HepG2 (cell line): ENCODE measurements around the gene AFG1L. TPM values are rescaled to one million over a fixed set of nuclear protein-coding genes. Genes with fewer than 3 reads are reported as not detected.

ENCODE experiments used
- ATF6 ChIP-seq: sonication (generic); formaldehyde crosslinking; conservative IDR thresholded peaks from 2 replicates; pipeline ENCODE4 v1.4.0; 2020; ENCODE audit warnings: missing genetic modification reagents
- BCLAF1 ChIP-seq: fragments of 450-650 bp; IDR thresholded peaks from 2 replicates; pipeline ENCODE4 v1.6.1; 2017; ENCODE audit warnings: mild to moderate bottlenecking
- BRCA1 ChIP-seq: sonication (generic); formaldehyde crosslinking; IDR thresholded peaks from 2 replicates; pipeline ENCODE4 v1.4.0; 2020; ENCODE audit warnings: missing genetic modification reagents
- HNRNPUL1 ChIP-seq: fragments of 200-400 bp; formaldehyde crosslinking; IDR thresholded peaks from 2 replicates; pipeline ENCODE4 v1.6.1; 2017; ENCODE audit warnings: low read depth, mild to moderate bottlenecking, low read length, moderate library complexity
- IKZF4 ChIP-seq: sonication (generic); formaldehyde crosslinking; IDR thresholded peaks from 2 replicates; pipeline ENCODE4 v1.5.1; 2020; ENCODE audit warnings: borderline replicate concordance, mild to moderate bottlenecking, low read depth, missing genetic modification reagents; ENCODE audit errors: not compliant biosample characterization
- KMT2A ChIP-seq: sonication (generic); formaldehyde crosslinking; IDR thresholded peaks from 2 replicates; pipeline ENCODE4 v1.4.0; 2020; ENCODE audit warnings: missing genetic modification reagents
- MAFF ChIP-seq: IDR thresholded peaks from 2 replicates; pipeline ENCODE4 v1.6.1; 2011; ENCODE audit warnings: low read depth, low read length, improper control_type of control experiment
- SALL1 ChIP-seq: sonication (generic); formaldehyde crosslinking; IDR thresholded peaks from 2 replicates; pipeline ENCODE4 v1.8.0; 2022; ENCODE audit warnings: mild to moderate bottlenecking, missing genetic modification reagents
- SATB2 ChIP-seq: sonication (generic); formaldehyde crosslinking; IDR thresholded peaks from 2 replicates; pipeline ENCODE4 v1.5.0; 2020; ENCODE audit warnings: missing genetic modification reagents
- TBL1XR1 ChIP-seq: fragments of 150-350 bp; IDR thresholded peaks from 2 replicates; pipeline ENCODE4 v1.6.1; 2014; ENCODE audit warnings: borderline replicate concordance, low read length; ENCODE audit not compliant: partially characterized antibody
- TEAD3 ChIP-seq: optimal IDR thresholded peaks from 2 replicates; pipeline ENCODE3; 2016; ENCODE audit warnings: borderline replicate concordance
- ZNF34 ChIP-seq: sonication (generic); formaldehyde crosslinking; IDR thresholded peaks from 2 replicates; pipeline ENCODE4 v1.4.0; 2020; ENCODE audit warnings: mild to moderate bottlenecking, missing genetic modification reagents, borderline replicate concordance
- ZNF460 ChIP-seq: sonication (generic); formaldehyde crosslinking; IDR thresholded peaks from 2 replicates; pipeline ENCODE4 v1.5.1; 2020; ENCODE audit warnings: missing genetic modification reagents, mild to moderate bottlenecking, borderline replicate concordance
- ZNF598 ChIP-seq: sonication (generic); formaldehyde crosslinking; IDR thresholded peaks from 2 replicates; pipeline ENCODE4 v1.5.1; 2020; ENCODE audit warnings: mild to moderate bottlenecking, missing genetic modification reagents, borderline replicate concordance
- ZNF615 ChIP-seq: sonication (generic); formaldehyde crosslinking; IDR thresholded peaks from 2 replicates; pipeline ENCODE4 v1.5.0; 2020; ENCODE audit warnings: mild to moderate bottlenecking, missing genetic modification reagents, borderline replicate concordance
- ZNF709 ChIP-seq: sonication (generic); formaldehyde crosslinking; IDR thresholded peaks from 2 replicates; pipeline ENCODE4 v1.5.0; 2020; ENCODE audit warnings: mild to moderate bottlenecking, missing genetic modification reagents
- ZNF770 ChIP-seq: sonication (generic); formaldehyde crosslinking; IDR thresholded peaks from 2 replicates; pipeline ENCODE4 v1.5.0; 2020; ENCODE audit warnings: mild to moderate bottlenecking, missing genetic modification reagents
- ZNF891 ChIP-seq: sonication (generic); formaldehyde crosslinking; IDR thresholded peaks from 2 replicates; pipeline ENCODE4 v1.5.0; 2020; ENCODE audit warnings: mild to moderate bottlenecking, missing genetic modification reagents
- polyA plus RNA-seq, 8 experiments: library from polyadenylated mRNA; depleted of rRNA in 3 of 8; stranded (reverse) in 7 of 8; unstranded in 1 of 8; fragments of >200 nt; fragmentation: Illumina TruSeq in 4 of 8; extraction: Trizol in 4 of 8; gene quantifications; 2 replicates each; pipeline versions ENCODE4 v1.2.1 to v1.2.3, GENCODE V29; 2011 to 2016; ENCODE audit warnings: low read depth in 4 of 8, missing spikeins in 1 of 8, mixed read lengths in 1 of 8; ENCODE audit not compliant: insufficient read depth in 1 of 8
- total RNA-seq, 5 experiments: library from RNA; depleted of rRNA; stranded (reverse); fragments of >200 nt; fragmentation: Illumina TruSeq; extraction: Trizol; gene quantifications; 2 replicates each; pipeline ENCODE4 v1.2.3, GENCODE V29; 2016; ENCODE audit warnings: low read depth in 1 of 5

Gene AFG1L
- total and polyA plus RNA-seq, 2 of the 13 experiments (the other 11 are each of a cell fraction or from before 2014, with no cell fraction given) = 3.1 to 14.0 TPM

- no peak for TF ChIP-seq IKZF4 (CRISPR knock-in tag)
- TF ChIP-seq ZNF34 (CRISPR knock-in tag) = no peak
- TF ChIP-seq ZNF709 = no peak
- TF ChIP-seq TEAD3 (CRISPR knock-in tag) = no peak
- TF ChIP-seq ZNF770 (CRISPR knock-in tag) = peak; percentile 80
- no peak for TF ChIP-seq ZNF598 (CRISPR knock-in tag)
- no peak for TF ChIP-seq KMT2A (CRISPR knock-in tag)
- no peak for TF ChIP-seq ZNF891 (CRISPR knock-in tag)
- no peak for TF ChIP-seq BCLAF1
- no peak for TF ChIP-seq HNRNPUL1
- TF ChIP-seq SATB2 (CRISPR knock-in tag) = no peak
- no peak for TF ChIP-seq ATF6
- no peak for TF ChIP-seq ZNF460 (CRISPR knock-in tag)
- no peak for TF ChIP-seq ZNF615 (CRISPR knock-in tag)
- no peak for TF ChIP-seq BRCA1 (CRISPR knock-in tag)
- TF ChIP-seq SALL1 (CRISPR knock-in tag) = no peak
- TF ChIP-seq MAFF = no peak
- TF ChIP-seq TBL1XR1 = no peak
Measured at GRCh38 chr6:108293527-108294296, 1.1 kb upstream of the AFG1L start (continued).
